ENCODE data around the gene SPRING1. TPM values are rescaled to one million over a fixed set of nuclear protein-coding genes. Genes with fewer than 3 reads are reported as not detected.

SPRING1 gene
- total RNA-seq, 1 donor from 2014 or later: 10.5 TPM

GRCh38 chr12:116691636-116692035 is 46.2 kb downstream of the SPRING1 start:
- intact Hi-C loops (cut with DNase I): loop anchor here (10.0 kb wide), 2 partner anchors 87 to 407 kb away; no protein-coding TSS in a partner anchor

GRCh38 chr12:116691205-116691604 is 46.7 kb downstream of the SPRING1 start:
- DNase-seq (ENCODE audit: low spot score): no peak
- intact Hi-C loops (cut with DNase I): loop anchor here (10.0 kb wide), 2 partner anchors 86 to 406 kb away; no protein-coding TSS in a partner anchor

More at GRCh38 chr12:116691636-116692035, 46.2 kb downstream of the SPRING1 start:
- no peak for DNase-seq (ENCODE audit: low spot score)

GRCh38 chr12:116689979-116690744 is 47.7 kb downstream of the SPRING1 start:
- intact Hi-C loops (cut with DNase I): loop anchor here (10.0 kb wide), 2 partner anchors 85 to 405 kb away; no protein-coding TSS in a partner anchor
- no peak for DNase-seq (ENCODE audit: low spot score)

DNA sequence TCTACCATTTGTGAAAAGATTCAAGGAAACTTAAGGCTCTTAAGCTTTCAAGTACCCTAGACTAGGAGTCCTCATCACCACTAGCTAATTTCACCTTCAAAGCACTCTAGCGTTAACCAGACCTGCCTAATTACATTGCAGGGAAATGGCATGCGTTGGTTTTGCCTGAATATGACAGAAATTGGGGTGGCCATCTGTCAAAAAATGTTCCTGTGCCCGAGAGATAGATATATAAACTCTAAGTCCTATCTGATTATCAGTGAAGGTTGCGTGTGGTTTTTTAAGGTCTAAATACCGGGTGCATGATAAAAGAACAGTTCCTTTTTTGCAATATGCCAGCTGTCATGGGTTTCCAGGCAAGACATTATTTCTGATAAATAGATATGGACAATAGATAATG is 48.3 kb downstream of the SPRING1 start:
- DNase-seq (ENCODE audit: low spot score): no peak

More for the DNA sequence above, 48.3 kb downstream of the SPRING1 start:
- intact Hi-C loops (cut with DNase I): no loop called here

Other genes starting within 250 kb of the SPRING1 start
- 1.9 TPM for gene MAP1LC3B2, start 178.7 kb downstream of the SPRING1 start, total RNA-seq
- 0.78 TPM for gene RNFT2, start 246 bp upstream of the SPRING1 start, total RNA-seq
- gene HRK, start 143.4 kb upstream of the SPRING1 start, total RNA-seq: 0.59 TPM
- 10.4 TPM for gene FBXW8, start 172.9 kb upstream of the SPRING1 start, total RNA-seq